T47D (cell line): ENCODE results near the gene MRRF.
"Not testable (repeated sequence)": the region's sequence is repeated elsewhere in the genome, so short reads cannot be mapped to it uniquely, and the experiment has no call there.

ENCODE experiments used
- DNase-seq, 2 experiments: peaks; one replicate each; pipeline versions ENCODE4 v3.0.0 to v3.0.0-alpha.2; 2011 to 2012; ENCODE audit warnings: low read depth in 1 of 2, low spot score in 1 of 2
- JUND ChIP-seq: IDR thresholded peaks from 2 replicates; pipeline ENCODE4 v1.6.1; 2012; ENCODE audit warnings: low read depth
- in situ Hi-C: cut with HindIII; loops from 2 replicates; pipeline ENCODE4 v1.10.0; 2016; ENCODE audit warnings: low sequenced_read_pairs, low pct_unique_long_range_greater_than_20kb

Gene MRRF

DNA sequence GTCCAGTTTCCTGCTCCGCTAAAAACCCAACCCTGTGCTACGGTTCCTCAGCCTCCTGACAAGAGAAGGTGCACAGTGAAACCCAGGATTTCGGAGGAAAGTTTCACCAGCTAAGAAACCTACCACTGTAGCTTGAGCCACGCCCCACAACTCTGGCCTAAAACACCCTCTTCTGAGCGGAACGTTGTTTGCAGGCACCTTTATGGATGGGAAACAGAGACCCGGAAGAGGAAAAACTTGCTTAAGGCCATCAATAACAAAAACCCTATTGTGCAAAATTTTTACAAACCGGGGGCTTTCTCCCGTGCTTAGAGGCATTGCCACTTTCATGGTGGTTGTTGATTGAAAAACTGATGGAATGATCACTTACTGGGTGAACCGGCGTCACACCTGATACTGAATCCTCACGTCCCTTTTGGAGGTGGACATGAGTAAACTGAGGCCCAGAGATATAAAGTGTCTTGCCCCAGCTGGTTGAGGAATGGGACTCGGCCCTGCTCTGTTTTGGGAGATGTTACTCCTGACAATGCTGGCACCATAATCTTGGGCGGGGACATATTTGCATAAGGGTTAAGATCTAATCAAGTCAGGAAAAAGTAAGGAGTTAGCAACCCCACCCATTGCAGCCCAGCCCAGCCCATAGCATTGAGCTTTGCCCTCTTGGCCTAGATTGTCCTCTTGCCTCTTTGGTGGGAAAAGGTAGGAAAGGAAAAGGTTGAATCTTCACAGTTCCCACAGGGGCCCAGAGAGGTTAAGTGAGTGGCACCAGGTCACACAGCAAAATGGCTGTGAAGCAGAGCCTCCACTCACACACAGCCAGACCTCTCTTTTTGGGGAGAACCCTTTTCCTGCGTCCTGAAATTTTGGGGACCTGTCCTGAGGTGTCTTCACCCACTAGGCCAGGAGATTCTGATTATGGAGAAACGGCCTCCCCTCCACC is 82.9 kb downstream of the MRRF start:
- TF ChIP-seq JUND, result no peak
- in situ Hi-C loops, result no loop called here
- DNase-seq, result peak; percentile 60 to 65

DNA sequence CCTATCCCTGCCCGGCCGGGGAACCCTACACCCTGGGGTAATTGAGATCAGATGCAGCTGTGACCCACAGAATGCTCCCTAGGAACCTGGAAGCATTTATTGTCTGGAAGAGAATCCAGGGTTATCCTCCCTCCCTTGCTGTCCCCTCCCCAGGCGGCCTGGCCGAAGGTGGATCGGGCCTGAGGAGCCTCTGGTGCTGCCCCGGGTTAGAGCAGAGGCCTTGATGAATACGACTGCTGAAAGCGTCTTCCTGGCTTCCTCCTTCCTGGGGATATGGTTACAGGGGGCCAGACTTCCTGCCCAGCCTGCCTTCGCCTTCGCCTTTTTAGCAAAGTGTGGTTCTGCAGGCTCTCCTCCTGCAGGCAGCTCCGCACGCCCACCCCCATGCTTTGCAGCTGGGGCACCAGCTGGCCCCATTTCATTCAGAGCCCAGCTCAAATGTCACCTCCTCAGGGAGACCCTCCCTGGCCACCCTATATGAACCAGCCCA is 83.7 kb downstream of the MRRF start:
- no peak for TF ChIP-seq JUND
- DNase-seq, result no peak
- in situ Hi-C loops, result no loop called here

DNA sequence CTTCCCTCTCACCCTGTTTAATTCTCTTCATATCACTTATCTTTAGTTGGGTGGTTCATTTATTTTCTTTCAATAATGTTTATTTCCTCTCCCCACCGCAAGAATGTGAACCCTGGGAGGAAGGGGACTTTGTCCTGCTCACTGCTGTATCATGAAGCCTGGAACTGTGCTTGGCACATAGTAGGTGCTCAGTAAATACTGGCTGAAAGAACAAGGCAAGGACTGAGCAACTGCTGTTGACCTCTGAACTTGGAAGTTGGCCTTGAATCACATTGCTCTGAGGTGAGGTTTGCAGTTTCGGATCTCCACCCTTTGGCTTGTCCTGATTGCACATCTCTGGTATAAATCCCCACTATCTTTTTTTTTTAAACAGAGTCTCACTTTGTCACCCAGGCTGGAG is 84.1 kb downstream of the MRRF start:
- no peak for DNase-seq
- no peak for TF ChIP-seq JUND
- in situ Hi-C loops, result no loop called here

DNA sequence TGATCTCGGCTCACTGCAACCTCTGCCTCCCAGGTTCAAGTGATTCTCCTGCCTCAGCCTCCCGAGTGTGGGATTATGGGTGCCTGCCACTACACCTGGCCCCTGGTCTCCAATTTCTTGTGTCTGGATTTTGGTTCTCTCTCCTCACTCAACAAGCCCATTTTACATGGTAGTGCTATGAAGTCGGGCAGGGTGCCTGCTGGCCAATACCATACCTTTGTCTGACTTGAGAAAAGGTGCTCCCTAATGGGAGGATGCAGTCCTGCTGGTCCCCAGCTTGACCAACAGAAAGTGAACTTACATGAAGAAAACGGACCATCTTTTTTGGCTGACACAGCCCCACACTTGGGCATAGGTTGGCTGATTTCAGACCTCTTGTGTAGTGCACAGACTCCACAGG is 84.5 kb downstream of the MRRF start:
- DNase-seq, result no peak
- no peak for TF ChIP-seq JUND
- in situ Hi-C loops, result no loop called here

DNA sequence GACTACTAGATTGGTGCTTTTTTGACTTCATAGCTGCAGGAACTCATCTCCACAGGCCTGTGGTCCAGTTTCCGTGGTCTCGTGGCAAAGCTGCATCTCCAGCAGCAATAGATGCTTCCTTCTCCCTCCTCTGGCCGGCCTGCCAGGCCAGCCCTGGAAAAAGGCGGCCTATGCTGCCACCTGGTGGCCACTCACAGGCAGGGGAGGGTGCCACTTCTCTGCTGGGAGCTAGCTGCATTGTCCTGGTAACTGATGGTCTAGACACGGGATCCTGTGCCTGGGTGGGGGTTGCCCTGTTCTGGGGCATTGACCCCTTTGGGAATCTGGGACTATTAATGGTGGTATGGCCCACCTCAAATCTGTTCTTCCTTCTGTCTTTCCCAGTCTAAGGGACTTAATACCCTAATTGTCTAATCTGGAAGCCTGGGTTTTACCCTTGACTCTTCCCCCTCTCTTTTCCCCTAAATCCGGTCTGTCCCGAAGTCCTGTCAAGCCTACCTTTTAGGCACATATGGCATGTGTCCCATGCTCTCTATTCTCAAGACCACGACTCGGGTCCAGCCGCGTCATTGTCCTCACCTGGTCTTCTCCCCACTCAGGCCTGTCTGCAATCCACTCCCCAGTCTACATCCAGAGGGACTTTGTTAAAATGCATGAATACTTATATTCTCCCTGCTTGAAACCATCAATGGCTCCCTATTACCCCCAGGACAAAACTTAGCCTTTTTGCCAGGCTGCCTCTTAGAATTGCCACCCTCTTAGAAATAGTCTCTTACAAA is 86.1 kb downstream of the MRRF start:
- in situ Hi-C loops, result no loop called here
- no peak for TF ChIP-seq JUND
- peak; percentile 82 to 88 for DNase-seq

DNA sequence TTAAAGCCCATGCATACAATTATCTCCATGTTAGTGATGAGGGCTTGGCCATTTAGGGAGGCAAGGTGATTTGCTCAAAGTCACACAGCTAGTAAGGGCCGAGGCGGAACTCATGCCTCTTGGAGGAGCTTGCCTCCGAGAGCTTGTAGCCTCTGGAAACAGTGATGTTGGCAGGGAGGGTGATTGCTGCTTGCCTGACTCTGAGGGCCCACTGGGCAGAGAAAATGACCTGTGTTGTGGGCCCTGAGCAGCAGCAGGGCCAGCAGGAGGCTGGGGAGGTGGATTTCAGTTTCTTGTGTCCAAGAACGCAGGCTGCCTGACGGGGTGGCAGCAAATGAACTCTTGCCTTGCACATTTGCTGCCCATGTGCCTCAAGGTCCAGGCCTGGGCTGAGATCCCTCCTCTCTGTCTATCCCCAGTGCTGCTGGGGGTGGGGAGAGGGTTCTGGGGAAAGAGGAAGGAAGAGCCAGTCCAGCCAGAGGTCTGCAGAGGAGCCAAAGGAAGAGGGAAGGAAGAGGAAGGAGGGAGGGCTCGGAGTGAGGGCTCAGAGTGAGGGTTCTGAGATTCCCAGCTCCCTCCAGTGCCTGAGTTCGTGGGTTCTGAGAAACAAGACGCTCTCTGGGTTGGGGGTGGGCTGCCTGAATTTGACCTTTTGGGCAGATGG is 90.0 kb downstream of the MRRF start:
- TF ChIP-seq JUND, result no peak
- no peak for DNase-seq
- in situ Hi-C loops, result no loop called here

DNA sequence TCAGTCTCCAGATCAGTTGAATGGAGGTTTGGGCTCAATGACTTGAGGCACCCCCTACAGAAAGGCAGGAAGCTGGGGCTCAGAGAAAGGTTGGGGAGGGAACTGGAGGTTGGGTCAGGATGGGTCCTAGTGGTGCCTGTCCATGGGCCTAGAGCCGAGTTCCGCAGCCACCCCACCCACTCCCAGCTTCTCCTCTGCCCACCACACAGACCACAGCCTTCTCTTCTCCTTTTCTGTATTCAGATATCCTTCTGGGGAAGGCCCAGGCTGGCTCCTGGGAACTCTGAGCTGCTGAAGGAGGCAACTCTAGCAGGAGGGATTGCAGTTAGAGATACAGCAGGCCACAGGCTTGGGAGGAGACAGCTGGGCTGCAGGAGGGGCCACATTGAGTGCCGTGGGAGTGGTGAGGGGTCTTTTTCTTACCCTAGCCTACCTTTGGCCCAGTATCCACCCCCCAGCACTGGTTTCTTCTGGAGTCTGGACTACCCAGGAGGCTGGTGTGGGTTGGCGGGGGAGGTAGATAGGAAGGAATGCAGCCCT is 90.7 kb downstream of the MRRF start:
- in situ Hi-C loops, result no loop called here
- TF ChIP-seq JUND, result no peak
- DNase-seq, result no peak

DNA sequence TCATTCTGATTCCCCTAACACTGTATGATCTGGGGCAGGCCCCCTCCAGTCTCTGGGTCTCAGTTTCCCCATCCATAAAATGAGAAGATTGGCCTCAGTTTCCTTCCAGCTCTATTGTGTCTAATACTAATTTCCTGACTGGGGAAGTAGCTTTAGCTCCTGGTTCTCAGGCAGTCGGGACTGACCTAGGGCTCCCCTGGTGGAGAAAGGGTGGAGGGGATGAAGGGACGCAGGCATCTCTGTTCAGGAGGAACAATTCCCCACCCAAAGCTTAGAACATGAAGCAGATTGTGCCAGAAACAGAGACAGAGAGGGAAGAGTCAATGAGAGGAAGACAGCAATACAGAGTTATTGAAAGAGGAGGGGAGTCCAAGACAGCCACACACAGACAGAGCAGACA is 91.9 kb downstream of the MRRF start:
- TF ChIP-seq JUND, result no peak
- in situ Hi-C loops, result no loop called here
- no peak for DNase-seq

DNA sequence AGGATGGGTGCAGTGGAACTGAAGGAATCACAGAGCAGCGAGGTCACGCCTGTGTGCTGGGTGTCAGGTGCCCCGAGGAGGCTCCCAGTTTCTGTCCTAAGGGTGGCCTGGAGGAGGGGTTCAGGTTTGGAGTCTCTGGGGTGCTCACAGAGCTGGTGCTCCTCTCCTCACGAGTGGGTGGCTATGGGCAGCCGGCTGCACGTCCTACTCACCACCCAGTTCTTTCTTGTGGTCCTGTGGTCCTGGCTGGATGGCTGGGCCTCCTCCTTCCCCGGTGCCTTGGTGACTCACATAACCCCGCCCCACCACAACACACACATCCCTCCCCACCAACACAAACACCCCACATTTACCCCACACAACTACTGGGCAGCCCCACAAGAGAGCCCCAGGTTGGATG is 96.2 kb downstream of the MRRF start:
- no peak for TF ChIP-seq JUND
- in situ Hi-C loops, result no loop called here
- no peak for DNase-seq

DNA sequence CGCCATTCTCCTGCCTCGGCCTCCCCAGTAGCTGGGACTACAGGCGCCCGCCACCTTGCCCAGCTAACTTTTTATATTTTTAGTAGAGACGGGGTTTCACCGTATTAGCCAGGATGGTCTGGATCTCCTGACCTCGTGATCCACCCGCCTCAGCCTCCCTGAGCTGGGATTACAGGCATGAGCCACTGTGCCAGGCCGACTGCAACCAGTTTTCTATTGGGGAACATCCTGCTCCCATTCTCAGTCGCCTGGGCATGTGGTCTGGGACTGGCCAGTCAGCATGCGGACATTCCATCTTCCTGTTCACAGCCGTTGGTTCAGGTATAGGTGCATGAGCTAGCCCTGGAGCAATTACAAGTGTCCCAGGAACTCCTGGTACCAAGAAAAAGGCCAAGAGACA is 98.4 kb downstream of the MRRF start:
- DNase-seq, in situ Hi-C loops: not testable (repeated sequence)

DNA sequence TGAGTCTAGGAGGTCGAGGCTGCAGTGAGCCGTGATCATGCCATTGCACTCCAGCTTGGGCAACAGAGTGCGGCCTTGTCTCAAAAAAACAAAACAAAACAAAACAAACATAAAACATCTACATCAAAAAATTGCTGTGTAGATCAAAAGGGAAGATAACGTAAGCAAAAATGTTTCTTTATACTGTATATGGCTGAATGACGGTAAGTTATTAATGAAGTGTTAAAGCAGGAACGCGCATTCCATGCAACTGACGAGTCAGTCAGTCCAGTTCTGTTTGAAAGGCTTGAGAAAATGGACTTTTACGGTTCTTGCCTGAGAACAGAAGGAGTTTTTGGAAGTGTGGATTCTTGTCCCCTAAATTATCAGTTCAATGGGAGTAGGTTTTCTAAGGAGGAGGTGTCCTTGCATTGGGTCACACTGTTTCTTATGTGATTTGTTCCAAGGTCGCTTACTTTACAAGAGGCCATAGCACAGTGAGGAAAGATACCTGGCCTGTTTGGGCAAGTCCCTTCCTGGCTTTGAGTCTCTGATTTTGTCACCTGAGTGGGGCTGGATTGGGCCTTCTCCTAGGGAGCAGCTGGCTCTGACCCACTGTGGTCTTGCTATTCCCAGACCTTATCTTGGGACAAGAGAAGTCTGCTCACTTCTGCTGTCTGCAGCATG is 99.6 kb downstream of the MRRF start:
- in situ Hi-C loops, result no loop called here
- no peak for TF ChIP-seq JUND
- DNase-seq, result no peak

DNA sequence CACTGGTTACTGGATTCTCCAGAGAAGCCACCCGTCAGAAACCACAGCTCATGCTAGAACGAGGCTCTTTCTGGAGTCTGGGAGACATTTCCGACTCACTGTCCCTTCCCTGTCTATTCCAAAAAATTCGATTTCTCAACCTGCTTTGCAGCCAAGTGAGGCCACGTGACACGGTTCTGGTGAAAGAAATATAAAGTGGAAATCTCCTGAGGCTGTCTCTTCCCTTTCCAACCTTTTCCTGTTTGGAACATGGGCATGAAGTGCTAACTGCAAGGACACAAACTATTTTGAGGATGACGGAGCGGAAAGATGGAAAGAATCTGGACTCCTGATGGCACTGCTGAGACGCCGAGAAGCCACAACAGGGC is 100.1 kb downstream of the MRRF start:
- no peak for TF ChIP-seq JUND
- DNase-seq, result no peak
- in situ Hi-C loops, result no loop called here
